Cerebellar cortex (tissue), 1 donor: ENCODE results near the gene RAD51B.
"Not testable (repeated sequence)": the region's sequence is repeated elsewhere in the genome, so short reads cannot be mapped to it uniquely, and the experiment has no call there.

Experiments used
- DNase-seq: peaks from one replicate; pipeline ENCODE4 v3.0.0-alpha.2; 2015; ENCODE audit warnings: low spot score

The RAD51B gene

DNA sequence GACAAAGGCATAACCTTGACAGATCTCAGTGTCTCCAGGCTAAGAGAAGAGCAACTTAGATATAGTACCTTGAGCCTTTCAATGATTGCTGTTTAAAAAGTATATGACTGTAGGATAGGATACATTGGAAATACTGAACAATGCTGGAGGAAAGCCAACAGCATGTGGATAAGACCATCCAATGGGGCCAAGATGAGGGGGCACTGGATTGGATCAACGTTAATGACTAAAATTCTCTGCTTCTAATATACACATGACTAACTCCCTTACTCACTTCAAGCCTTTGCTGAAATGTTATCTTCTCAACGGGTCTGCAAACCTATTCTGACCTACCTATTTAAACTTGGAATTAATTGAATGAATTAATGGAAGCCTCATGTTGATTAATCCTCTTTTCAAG lies 354.9 kb downstream of the RAD51B start:
- DNase-seq = no peak

DNA sequence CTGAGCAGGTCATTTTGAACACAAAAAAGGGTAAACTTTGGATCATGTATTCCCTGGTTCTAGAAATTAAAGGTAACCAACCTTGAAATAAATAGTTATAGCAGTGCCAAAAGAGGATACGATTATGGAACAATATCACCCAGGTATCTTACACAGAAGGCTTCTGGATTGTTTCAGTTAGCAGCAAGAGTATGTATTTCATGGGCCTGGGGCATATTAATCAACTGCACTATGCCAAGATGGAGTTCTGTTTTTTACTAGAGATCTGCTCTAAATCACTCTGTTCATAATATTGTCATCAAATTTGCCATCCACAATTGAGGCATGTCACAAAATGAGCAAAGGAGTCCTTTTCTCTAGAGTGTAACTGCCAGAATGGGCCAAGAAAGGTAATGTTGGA lies 357.1 kb downstream of the RAD51B start:
- DNase-seq = no peak

DNA sequence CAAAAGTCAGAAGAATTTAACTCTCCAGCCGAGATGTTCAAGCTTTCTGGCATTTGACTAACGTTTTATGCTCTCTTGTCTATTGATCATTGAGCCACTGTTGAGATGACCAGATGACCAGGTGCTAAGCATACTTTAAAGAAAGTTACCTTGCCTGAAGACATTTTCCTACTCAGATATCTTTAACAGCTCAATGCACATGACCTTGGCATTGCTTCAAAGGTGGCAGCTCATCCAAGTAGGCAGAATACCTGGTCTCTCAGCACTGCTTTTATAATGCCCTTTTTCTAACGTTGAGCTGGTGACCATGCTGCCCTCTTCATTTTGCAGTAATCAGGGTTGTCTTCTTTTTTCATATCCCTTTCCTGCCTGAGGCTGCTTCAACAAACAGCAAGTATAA lies 358.1 kb downstream of the RAD51B start:
- no peak for DNase-seq

DNA sequence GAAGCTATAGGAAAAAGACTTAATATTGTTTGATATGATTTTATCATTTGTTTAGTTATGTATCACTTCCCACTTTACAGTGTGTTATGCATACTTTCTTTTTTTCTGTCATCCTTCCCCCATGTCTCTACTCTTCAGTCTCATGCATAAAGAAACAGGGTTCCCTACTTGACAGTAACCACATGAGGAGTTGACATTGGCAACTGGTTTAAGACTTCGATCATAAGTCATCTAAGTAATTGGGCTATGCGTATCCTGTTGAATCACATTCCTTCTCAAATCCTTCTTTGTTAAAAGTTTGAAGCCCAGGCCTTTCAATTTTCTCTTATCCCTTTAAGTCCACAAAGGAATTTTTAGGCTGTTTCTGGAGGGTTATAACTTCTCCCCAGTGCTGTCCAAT lies 358.7 kb downstream of the RAD51B start:
- no peak for DNase-seq

DNA sequence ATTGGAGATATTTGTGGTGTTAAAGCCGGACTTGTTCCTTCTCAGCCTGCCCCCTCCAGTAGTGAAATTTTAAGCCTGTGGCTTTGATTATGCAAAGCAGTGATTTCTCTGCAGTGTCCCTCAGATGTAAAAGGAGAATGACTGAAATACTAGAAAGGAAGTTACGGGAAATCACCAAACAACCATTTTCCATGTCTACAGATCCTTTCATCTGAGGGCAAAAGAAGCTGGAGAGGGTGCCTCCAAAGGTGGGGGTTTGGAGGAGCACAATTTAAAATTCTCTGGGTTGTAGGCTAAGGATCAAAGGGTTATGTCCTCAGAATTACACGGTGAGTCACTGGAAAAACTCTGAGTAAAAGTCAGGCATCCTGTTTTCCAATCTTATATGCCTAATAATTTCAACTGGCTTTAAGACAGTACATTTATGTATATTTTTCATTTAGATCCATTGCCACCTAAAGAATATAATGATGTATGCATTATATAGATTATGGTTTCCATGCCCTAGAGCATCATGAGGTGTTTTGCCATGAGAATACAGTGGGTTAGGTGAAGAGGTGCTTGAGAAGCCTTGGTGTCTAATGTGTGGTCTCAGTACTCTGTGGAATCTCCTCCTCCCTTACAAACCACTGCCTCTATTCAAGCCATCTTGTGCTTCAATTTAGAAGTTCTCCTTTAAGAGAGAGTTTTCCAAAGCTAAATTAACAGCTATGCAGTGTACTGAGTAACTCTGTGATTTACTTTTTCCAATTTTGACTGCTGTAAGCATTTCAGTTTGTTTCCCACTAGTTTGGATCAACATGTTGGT lies 362.1 kb downstream of the RAD51B start:
- DNase-seq = no peak

DNA sequence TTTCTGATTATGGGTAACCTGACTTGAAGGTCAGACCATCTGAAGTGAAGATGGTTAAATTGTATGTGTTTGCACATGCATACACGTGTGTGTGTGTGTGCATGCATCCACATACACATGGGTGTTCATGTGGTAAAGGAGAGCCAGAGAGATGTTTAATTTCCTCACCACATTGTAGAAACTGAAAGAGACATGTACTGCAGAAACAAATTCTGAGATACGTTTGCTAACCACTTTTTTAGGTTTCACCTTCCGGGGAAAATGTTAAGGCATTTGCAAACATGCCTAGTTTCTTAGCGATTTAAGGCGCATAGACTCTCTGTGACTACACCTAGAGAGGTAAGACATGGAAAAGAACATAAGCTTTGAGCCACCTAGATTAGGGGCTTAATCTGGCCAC lies 362.9 kb downstream of the RAD51B start:
- no peak for DNase-seq

DNA sequence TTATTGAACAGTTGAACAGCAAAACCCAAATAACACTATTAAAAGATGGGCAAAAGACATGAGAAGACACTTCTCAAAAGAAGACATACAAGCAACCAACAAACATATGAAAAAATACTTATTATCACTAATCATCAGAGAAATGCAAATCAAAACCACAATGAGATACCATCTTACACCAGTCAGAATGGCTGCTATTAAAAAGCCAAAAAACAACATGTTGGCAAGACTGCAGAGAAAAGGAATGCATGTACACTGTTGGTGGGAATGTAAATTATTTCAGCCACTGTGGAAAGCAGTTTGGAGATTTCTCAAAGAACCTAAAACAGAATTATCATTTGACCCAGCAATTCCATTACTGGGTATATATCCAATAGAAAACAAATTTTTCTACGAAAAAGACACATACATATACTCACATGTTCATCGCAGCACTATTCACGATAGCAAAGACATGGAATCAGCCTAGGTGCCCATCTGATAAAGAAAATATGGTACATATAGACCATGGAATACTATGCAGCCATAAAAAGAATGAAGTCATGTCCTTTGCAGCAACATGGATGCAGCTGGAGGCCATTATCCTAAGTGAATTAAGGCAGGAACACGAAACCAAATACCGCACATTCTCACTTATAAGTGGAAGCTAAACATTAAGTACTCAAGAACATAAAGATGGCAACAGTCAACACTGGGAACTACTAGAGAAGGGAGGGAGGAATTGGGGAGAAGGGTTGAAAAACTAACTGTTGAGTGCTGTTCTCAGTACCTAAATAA lies 367.1 kb downstream of the RAD51B start:
- DNase-seq = not testable (repeated sequence)

DNA sequence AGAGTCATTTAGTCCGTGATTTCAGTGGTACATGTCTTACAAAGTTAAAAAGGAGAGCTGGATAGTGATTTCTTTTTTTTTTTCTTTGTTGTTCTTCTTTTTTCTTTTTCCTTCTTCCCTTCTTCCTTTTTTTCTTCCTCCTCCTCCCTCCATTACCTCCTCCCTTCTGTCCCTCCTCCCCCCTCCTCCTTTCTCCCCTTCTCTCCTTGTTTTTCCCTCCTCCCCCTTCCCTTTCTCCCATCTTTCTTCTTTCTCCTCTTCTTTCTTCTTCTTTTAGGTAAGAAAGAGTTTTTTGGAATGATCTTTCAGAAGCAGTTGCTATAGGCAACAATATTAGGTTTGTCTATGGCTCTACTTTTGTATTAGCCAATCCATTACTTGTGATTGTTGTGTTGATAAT lies 368.6 kb downstream of the RAD51B start:
- DNase-seq = no peak

DNA sequence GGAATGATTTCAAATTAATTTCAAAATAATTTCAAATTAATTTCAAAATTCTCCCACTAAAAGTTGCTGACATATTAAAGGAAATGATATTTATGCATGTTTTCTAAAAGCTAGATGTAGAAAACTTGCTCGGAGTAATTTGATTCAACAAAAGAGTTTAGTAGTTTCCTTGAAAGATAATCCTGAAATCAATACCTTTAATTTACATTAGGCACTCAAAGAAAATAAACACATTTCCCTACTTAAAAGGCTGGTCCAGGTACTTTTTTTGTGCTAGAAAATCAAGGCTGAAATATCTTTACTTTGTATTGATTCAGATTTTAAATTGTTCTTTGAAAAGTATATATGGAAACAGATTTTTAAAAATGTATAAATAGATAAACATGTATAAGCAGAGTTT lies 370.5 kb downstream of the RAD51B start:
- DNase-seq = no peak

DNA sequence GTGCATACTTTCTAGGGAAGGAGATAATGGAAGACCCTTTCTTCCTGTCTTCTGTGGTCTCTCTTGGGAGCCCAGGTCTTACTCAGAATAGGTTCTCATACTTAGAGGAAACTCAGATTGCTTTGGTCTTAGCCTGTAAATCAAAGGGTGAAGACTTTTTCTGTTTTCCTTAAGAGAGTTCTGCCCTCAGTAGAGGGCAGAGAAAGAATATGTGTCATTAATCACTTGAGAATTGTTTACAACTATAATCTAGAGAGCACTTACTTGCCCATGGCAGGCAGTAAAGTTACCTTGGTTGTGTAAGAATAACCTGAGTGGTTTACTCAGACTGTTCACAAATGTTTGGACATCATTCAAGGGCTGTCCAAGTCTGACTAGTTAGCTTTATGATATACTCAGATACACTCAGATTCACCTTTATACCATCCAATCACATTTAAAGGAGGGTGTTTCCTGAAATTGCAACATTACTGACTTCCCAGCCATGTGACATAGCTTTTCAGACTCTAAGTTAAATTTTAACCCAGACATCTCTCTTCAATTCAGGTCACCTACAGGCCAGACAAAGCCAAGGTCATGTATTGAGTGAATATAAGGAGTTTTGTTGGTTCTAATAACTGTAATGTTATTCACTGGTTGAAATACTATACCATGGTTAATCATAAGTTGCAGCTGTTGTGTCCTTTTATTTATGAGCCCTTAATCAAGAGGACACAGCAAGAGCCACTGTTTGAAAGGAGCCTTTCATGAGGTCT lies 372.2 kb downstream of the RAD51B start:
- no peak for DNase-seq

DNA sequence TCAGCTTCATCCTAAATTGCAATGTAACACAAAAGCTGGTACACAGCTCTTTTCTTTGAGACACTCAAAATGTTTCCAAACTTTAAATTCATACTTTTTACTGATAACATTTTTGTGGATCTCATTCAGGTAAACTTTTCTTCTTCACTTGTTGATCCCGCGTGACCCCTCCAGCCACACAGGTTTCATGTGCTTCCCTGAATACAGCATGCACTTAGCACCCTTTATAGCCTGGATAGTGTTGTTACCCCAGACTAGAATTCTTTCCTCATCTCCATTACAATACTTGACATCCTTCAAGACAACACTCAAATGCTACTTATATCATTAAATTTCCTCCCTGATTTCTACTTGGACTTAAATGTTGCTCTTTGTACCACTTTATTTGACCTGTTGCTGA lies 373.4 kb downstream of the RAD51B start:
- no peak for DNase-seq

DNA sequence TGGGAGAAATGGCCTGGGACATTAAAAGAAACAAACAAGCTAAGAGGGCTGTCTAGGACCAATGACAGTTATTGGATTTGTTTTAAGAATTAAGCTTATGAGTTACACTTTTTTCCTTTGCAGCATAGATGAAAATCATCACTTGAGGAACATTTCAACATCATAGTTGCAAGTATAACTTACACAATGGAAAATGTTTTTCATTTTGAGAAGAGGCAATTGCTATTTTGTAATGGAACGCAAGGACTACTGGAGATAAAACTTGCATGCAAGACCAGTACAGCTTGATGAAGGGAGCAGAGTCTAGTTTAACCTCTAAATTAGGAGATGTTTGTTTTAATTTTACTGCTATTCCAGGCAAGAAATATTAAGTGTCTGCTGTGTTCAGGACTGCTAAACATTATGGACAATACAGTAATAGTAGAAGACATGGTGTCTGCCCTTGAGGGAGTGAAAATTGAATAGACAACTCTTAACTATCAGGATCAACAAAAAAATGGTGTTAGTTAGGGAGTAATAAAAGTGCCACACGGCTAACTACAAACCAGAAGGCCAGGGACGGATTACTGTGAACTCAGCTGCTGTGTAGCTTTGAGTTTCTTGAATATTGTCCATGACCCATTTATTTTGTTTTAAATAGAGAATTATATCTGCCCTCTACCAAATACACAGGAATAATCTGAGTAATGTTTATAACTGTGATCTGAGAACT lies 374.5 kb downstream of the RAD51B start:
- DNase-seq = no peak

DNA sequence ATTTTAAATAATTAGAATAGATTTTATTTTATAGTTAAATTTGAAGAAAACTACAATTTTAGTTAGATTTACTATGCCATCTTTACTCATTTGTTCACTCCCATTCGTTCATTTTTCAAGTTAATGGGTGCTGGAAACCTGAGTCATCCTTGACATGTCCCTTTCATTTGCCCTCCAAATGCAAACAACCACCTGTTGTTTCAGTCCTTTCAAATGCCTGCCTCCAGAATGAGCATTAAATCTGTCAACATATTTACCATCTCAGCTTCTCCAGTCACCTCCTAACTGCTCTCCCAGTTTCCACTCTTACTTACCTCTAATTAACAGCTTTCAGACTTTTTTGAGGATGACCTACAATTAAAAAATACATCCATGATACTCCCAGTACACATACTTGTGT lies 375.5 kb downstream of the RAD51B start:
- DNase-seq = no peak

DNA sequence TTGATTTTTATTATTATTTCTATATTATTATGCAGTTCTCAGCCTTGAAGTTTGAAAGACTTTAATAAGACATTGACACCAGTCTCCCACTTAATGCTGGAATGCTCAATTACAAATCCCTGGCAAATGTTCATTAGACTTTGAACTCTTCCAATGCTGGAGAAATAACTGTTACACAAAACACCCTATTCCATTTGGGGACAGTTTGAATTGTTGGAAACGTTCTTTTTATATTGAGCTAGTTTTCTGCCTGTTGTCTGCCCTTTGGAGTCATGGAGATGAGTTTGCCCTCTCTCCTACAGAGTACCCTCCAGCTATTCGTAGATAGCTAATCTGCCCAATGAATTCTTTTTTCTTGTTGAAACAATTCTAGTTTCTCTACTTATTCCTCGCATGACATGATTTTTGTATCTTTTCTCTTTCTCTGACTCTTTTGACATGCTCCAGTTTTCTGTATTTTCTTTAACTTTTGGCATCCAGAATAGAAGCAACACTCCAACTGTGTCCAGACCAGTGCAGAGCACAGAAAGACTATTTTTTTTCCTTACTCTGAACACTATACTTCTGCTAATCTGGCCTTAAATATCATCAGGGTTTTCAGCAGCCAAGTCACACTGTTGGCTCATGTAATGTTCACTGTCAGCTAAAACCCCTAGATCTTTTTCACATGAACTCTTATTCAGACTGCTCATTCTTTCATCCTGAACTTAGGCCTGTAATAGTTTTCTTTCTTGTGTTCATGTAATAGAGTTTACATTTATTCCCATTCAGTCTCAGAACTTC lies 379.3 kb downstream of the RAD51B start:
- no peak for DNase-seq

DNA sequence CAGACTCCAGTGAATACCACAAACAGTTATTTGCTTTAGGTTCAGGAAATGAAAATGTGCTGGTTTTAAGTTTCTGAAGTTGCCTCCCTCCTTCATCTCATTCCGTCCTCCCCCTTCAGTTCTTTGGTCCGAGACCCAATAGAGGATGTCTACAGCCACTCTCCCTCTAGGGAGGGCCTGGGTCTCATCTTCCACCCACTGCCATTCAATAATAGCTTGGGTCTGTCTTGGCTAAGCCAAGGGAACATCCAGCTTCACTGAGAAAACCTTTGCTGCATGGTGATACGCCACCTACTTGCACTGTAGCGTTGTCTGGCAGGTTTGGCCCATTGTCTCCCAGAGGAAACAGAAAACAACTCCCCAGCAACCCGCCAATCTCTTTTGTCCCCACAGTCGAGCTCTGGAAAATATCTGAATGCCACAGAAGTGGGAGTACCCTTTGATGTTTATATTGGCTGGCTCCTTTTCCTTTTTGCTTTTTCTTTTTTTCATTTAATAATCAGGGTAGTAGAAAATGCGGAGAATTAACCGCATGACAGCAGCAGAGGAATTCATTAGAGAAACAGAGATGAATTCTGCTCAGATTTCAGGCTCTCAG lies 380.1 kb downstream of the RAD51B start:
- DNase-seq = peak; percentile 28

DNA sequence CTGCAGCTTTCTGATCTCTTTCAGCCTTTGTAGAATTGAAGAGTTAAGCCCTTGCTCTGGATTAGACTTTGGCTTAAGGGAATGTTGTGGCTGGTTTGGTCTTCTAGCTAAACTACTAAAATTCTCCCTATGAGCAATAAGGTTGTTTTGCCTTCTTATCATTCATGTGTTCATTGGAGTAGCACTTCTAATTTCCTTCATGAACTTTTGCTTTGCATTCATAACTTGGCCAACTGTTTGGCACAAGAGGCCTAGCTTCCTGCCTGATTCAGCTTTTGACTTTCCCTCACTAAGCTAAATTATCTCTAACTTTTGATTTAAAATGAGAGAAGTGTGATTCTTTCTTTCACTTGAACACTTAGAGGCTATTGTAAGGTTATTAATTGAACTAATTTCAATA lies 384.3 kb downstream of the RAD51B start:
- no peak for DNase-seq

DNA sequence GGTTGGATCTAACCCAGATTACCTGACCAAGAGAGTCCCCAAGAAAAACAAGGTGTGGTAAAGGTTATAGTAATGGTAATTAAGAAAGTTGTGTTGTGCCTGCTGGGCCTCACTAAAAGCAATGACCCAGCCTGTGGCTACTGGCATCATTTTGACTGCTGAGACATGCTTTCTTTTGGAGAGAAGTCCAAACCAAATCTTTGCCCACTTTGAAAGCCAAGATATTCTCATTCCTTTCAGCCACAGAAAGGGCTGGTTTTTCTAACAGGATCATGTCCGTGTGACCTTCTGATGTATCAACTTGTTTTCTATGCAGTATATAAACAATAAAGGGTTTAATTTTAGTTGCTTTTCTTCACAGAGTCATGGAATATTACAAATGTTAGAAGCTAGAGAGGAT lies 388.6 kb downstream of the RAD51B start:
- no peak for DNase-seq

DNA sequence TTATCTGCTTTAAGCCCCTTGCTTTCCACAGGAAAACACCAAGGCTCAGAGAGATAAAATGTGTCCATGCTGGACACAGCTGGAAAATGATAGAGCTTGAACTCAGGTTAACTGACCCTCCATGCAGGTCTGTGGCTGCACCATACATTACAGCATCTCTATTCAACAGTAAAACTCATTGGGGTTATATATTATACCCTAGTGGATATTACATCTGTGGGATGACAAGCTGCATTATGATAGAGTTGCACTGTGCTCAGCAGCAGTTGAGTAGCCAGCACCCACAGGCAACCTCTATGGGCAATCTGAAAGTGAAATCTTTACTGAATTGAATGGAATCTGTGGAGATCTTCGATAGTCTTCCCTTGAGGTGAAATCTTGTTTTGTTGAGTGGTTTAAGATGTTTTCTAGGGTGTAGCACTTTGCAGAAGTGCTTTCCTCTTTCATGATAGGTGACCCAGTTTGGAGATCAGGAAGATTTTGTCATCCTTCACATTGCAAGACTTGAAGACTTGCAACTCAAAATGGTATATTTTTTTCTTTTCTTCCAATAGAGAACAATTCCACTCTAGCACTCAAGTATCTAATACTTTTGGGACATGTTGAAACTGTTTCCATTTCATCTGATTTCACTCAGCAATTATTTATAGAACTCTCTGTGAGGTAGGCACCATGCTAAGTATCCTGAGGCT lies 389.2 kb downstream of the RAD51B start:
- DNase-seq = no peak

DNA sequence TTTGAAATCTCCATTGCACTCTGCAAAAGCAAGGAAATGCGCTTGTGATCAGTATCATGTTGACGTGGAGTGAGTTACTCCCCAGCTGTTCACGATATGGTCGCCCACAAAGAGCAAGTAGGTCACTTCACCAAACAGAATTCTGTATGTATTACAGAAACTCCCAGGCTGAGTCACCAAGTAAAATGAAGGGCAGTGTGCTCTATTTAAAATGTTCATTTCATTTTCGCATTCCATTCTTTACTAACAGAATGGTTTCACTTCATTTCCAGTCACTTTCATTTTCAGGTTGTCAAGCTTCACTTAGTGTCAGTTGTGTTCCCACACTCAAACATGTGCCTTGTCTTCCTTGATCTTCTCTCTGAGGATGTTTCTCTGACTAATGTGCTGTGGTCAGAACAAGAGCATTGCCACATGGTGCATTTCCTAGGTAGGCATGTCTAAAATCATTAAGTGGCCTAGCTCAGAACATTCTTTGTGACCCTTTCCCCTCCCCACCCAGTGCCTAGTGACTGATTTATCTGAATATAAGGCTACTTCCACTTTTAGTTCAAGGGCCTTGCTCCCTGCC lies 391.2 kb downstream of the RAD51B start:
- DNase-seq = no peak

DNA sequence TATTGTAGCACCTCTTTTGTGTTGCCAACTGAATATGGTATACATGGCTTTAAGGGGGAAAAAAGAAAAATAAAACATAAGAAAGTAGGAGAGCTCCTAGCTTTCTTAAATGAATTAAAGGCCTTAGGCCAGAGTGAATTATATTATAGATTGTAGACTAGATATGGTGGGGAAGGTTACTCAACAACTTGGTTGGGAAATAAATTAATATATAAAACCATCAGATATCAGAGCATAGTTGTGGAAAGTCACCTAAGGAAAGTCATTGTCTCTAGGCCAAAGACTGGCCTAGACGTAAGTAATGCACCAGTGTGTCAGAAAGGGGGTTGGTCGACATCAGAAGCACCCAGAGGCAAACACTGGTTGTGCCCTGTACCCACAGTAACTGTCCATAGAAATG lies 391.8 kb downstream of the RAD51B start:
- no peak for DNase-seq
